HG03558 (cell line): Measurements from ENCODE around the gene PROC.
"Not testable (repeated sequence)": the region's sequence is repeated elsewhere in the genome, so short reads cannot be mapped to it uniquely, and the experiment has no call there.

Experiments
- ATAC-seq: cut with Tn5 transposase; IDR thresholded peaks from one replicate; pipeline ENCODE4 v1.9.1; 2021; ENCODE audit warnings: moderate number of reproducible peaks; ENCODE audit not compliant: unreplicated experiment; ENCODE audit errors: extremely low read depth

PROC gene

DNA sequence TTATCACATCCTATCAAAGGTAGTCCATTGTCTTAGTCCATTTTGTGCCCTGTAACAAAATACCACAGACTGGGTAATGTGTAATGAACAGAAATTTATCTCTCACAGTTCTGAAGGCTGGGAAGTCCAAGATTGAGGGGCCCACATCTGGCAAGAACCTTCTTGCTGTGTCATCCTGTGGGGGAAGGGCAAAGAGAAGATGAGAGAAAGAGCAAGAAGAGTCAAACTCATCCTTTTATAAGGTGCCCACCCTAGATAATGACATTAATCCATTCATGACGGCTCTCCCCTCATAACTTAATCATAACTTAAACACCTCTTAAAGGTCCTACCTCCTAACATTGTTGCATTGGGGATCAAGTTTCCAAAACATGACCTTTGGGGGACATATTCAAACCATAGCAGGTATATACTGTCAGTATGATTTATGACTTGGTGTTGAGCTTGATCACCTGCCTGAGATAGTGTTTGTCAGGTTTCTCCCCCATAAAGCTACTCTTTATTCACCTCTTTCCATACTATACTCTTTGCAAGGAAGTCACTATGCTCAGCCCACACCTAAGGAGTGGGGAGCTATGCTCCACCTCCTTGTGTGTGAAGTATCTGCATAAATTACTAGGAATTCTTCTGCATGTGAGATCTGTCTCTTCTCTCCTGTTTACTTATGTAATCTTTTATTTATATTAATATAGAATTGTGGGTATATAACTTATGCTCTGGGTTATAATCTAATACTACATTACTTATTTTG is 25.2 kb upstream of the PROC start:
- ATAC-seq = no peak

DNA sequence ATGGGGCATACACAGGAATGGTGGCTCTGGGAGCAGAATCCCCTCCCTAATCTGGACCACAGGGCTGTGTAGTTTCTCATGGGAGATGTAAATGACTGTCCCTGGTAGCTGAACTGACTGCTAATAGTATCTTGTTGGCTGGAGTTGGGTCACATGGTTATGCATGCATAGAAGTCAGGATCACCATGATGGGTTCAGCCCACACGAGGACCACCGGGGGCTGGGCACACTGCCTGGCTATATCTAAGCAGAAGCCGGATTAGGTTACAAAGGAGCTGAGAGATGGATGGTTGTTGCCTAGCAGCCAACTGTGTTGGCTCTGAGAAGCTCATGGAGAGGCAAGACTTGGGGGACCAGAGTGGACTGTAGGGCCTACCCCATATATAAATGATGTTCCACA is 23.7 kb upstream of the PROC start:
- no peak for ATAC-seq

- ATAC-seq = no peak
These were observed 20.5 kb upstream of the PROC start for GRCh38 chr2:127397568-127398238.

DNA sequence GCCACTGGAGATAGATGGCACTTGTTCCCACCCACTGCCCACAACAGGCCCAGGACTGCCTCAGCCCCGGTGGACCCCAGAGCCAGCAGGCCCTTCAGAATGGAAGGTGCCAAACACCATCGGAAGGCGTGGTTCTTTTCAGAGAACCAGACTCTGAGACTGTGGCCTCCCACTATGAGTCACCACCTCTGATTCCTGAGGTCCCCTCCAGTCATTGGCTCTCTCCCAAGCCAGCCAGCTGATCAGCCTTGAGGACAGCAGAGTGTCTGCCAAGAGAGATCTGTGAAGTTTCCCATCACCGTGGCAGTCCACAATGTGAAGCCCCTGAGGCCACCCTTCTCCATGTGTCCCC is 20.0 kb upstream of the PROC start:
- ATAC-seq = peak; percentile 61

- no peak for ATAC-seq
These were observed 17.7 kb upstream of the PROC start for GRCh38 chr2:127400533-127400896.

DNA sequence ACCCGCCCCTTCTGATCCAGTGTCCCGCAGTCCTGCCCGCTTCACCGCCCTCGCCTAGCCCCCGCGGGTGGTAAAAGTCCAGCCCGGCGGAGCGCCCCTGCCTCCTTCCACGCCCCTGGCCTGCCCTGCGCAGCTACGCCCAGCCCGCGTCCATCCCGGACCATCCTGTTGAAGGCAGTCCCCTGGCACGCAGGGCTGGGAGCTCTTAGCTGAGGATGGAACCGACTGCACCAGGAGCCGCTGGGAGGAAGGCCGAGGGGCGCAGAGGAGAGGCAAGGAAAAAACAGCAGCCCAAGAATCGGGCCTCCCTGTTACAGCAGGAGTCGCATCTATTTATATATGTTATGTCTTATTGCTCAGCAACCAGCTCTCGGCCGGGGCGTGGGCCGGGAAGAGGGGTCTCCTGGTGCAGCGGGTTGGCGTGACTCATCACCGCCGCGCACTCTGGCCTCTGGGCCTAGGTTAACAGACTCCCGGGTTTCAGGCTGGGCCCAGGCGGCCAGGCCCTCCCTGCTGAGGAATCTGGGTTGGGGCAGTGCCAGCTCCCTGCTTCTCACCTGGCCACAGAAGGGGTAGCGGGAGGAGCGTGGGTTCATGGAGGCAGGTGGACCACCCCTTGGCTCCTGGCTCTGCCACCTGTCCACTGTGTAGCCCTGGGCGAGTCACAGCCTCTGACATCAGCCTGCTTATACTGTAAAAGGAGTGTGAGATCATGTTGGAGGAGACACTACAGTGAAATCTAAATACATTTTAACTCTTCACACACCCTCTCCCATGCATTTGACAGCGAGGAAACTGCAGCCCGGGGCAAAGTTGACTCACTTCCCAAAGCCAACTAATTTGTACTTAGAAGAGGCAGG is 17.1 kb upstream of the PROC start:
- no peak for ATAC-seq

DNA sequence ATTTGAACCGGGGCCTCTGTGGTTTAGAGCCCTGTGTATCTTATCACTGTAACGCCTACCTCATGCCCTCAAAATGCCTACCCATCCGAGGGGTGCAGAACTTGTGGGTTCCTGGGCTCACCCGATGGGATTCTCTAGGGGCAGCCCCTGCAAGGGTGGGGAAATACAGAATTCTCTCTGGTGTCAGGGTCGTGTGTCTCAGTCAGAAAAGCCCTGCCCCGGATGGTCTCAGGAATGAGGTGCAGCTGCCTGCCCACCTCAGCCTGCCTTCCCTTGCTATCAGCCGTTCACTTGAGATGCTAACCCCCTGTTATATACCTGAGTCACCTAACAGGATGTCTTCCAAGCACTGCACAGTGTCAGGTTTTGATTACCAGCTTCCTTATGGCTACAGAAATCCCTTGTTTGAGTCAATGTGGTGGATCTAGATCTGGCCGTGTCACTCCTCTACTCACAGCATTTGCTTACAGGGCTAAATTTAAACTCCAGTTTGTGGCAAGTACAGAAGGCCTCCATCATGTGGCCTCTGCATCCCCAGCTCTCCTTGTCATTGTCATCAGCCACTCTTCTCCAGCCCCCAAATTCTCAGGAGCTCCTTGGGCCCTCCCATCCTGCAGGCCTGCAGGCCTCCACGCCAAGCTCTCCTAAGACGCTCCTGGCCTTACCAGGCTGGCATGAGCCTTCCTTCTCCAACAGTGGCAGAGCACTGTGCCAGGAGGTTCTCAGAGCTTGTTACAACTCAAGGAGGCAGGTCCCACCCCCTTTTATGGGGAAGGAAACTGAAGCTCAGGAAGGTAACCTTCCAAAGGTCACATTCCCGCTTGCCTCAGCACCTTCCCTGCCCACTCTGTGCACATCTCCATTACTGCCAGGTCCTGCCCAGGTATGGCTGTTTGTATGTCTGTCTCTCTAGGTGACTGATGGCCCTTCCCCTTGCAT is 16.2 kb upstream of the PROC start:
- ATAC-seq = no peak

DNA sequence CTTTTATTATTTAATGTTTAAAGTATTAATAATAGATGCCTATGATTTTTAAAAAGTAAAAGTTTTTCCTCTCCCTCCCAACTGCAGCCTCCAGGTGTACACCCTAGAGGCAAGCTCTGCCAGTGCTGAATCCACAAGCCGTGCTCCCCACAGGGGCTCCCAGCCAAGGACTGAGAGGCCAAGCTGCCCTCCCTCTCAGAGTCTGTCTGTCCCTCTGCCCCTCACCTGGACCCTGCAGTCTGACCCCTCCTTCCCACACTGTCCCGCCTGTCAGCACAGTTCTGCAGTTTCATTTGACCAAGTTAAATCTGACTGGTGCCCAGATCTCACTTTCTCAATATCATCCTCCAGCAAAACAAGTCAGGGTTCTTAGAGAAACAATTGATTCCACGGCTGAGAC is 14.8 kb upstream of the PROC start:
- ATAC-seq = no peak

- no peak for ATAC-seq
These were observed 13.6 kb upstream of the PROC start for GRCh38 chr2:127404466-127405254.

DNA sequence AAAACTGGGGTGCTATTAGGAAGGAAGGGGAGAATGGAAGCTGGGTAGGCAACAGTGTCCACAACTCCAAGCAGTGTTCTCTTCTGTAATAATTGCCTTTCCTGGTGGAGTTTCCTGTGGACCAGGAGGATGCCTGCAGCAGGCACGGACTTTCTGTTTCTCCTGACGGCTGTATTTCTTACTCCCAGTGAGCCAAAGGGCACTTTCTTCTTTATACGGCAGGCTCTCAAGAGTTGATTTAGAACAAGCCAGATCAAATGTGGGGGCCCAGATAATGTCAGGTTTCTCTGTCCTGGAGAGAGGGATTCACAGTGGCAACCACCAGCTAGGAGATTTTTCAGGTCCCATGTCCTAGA is 13.0 kb upstream of the PROC start:
- ATAC-seq = no peak

GRCh38 chr2:127406454-127406853 is 11.8 kb upstream of the PROC start:
- ATAC-seq = no peak

- ATAC-seq = no peak
These were observed 11.1 kb upstream of the PROC start for GRCh38 chr2:127407091-127407490.

DNA sequence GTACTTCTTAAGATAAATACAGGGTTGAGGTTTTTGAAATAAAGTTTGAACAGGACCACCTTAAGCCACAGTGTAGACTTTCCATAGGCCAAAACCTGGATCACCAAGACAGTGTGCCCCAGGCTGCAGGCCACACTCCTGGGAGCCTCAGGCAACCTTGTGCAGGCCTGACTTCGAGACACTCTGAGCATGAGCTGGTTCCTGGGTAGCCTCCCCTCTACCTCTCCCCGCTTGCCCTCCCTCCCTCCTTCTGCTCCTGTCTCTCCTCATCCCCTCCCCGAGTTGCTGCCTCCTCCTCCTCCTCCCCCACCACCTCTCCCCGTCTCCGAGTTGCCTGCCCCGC is 10.6 kb upstream of the PROC start:
- no peak for ATAC-seq

GRCh38 chr2:127408004-127408806 is 10.0 kb upstream of the PROC start:
- ATAC-seq = no peak

DNA sequence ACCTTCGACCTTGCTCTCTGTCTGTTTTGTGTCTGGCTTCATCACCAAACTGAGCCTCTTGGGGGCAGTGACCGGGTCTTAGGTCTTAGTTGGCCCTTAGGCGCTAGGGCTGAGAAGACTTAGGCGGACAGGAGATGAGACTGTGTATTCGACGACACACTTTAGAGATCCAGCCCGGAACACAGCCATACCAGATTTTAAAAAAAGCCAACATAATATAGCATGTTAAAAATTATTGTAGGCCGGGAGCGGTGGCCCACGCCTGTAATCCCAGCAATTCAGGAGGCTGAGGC is 9.5 kb upstream of the PROC start:
- no peak for ATAC-seq

- ATAC-seq = not testable (repeated sequence)
These were observed 8.5 kb upstream of the PROC start for GRCh38 chr2:127409716-127410115.

DNA sequence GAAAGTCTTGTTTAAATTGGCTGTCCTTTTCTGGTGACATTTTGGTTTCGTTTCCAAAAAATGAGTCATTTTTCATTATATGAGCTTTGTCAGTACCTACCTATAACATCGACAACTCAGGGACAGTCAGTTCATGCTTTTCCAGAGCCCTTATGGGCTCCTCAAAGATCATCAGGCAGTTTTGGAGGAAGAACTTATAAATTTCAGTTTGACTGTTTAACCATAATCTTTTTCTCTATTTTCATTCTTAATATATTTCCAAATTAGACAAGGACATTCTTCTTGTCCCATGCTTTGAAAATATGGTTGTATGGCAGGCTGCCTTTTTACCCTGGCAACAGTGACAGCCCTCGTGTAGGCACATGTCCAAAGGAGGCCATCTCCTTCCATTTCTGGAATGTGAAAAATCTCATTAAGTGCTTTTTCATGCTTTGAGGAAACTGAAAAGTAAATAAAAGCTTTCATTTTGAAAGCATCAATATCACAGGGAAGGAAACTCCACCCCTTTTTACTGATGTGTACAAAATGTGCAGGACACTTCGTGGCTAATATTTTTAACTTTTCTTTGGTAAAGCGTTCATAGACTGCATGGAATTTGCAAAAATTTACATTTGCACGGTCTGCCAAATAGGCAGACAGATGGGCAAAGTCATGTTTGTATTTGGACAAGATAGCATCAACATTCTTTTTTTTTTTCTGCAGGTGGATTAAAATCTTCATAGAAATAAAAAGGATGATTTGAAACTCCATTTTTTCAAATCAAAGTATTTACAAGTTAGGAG is 7.2 kb upstream of the PROC start:
- ATAC-seq = peak; percentile 49

GRCh38 chr2:127411653-127412369 is 6.4 kb upstream of the PROC start:
- ATAC-seq = no peak
